Tibial nerve (tissue), 4 donors: ENCODE data around the gene NENF. TPM values are rescaled to one million over a fixed set of nuclear protein-coding genes. Genes with fewer than 3 reads are reported as not detected.
"Not testable (repeated sequence)": the region's sequence is repeated elsewhere in the genome, so short reads cannot be mapped to it uniquely, and the experiment has no call there.

Source experiments
- DNase-seq, 2 donors: peaks; one replicate each; pipeline ENCODE4 v3.0.0-alpha.2; 2019; ENCODE audit warnings: low spot score in 2 of 2
- H3K27ac ChIP-seq, 4 donors: fragments of 200-600 bp; sonication (generic) in 3 of 4; one replicate each; pipeline ENCODE4 v1.5.1; 2017 to 2019; ENCODE audit warnings: mild to moderate bottlenecking in 1 of 4
- H3K27me3 ChIP-seq, 2 donors: fragments of 200-600 bp; sonication (generic) in 1 of 2; one replicate each; pipeline versions ENCODE4 v1.5.1 to v1.6.0; 2017 to 2019
- H3K36me3 ChIP-seq, 3 donors: fragments of 200-600 bp; sonication (generic); one replicate each; pipeline ENCODE4 v1.5.1; 2018 to 2019
- H3K4me1 ChIP-seq, 4 donors: fragments of 200-600 bp; sonication (generic) in 3 of 4; one replicate each; pipeline ENCODE4 v1.5.1; 2017 to 2019
- H3K4me3 ChIP-seq, 4 donors: fragments of 200-600 bp; sonication (generic) in 3 of 4; one replicate each; pipeline ENCODE4 v1.5.1; 2017 to 2019; ENCODE audit warnings: mild to moderate bottlenecking in 1 of 4, moderate library complexity in 1 of 4
- H3K9me3 ChIP-seq, 4 donors: fragments of 200-600 bp; sonication (generic) in 3 of 4; one replicate each; pipeline ENCODE4 v1.5.1; 2017 to 2019
- EP300 ChIP-seq, 2 donors: sonication (generic); formaldehyde crosslinking; IDR thresholded peaks; one replicate each; pipeline ENCODE4 v1.6.1; 2017; ENCODE audit warnings: antibody characterized with exemption in 2 of 2, mild to moderate bottlenecking in 1 of 2
- POLR2A ChIP-seq, 2 donors: fragments of 450-650 bp; IDR thresholded peaks; one replicate each; pipeline ENCODE4 v1.6.1; 2017; ENCODE audit warnings: antibody characterized with exemption in 2 of 2, mild to moderate bottlenecking in 2 of 2, moderate library complexity in 2 of 2
- WGBS, 2 donors: methylation state at CpG; one replicate each; pipeline ENCODE4 v1.1.5; 2018; 5-methylcytosine and 5-hydroxymethylcytosine counted together
- total RNA-seq, 4 donors: library from RNA; depleted of rRNA; stranded (reverse); fragments of >200 nt; gene quantifications; one replicate each; pipeline ENCODE4 v1.1.0, GENCODE V29; 2016
- TF ChIP-seq, protein P1 (sequence below), 5 experiments: fragments of 200-600 bp in 3 of 5; fragments of 450-650 bp in 2 of 5; sonication (generic) in 3 of 5; IDR thresholded peaks; one replicate each; pipeline ENCODE4 v1.5.1; 2016 to 2019; ENCODE audit warnings: antibody characterized with exemption in 5 of 5, mild to moderate bottlenecking in 3 of 5, moderate library complexity in 2 of 5

NENF gene
- 100 to 1,000 TPM; 164 to 211 (median 164) TPM for total RNA-seq

DNA sequence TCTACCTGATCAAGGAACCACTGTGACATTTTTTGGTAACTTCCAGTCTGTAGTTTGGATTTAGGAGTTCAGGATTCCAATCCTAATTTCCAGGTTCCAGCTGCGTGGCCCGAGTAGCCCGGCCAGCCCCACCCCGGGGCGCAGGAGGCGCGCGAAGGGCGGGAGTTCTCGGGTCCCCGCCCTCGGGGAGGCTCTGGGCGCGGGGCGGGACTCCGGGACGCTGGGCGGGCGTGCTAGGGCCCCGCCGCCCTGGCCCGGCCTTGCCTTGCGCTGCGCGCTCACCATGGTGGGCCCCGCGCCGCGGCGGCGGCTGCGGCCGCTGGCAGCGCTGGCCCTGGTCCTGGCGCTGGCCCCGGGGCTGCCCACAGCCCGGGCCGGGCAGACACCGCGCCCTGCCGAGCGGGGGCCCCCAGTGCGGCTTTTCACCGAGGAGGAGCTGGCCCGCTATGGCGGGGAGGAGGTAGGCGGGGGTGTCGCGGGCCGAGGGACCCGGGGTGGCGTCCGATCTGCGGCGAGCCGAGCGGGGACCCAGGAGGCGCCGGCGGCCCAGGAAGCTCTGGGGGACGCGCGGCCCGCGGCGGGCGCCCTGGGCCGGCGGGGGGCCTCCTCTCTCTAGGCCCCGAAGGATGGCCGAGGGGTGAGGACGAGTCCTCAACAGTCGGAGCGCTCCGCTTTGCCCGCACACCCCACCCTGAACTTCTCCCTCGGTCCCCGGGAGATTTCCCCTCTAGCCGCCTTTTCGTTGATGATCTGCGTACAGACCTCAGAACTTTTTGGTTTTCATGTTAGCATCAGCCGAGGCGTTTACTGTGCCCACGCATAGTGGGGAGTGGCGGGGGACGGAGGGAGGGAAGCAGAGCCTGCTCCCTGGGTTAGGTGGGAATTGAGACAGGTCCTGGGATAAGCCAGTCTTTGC is at the start of gene NENF:
Gene NENF, plus strand, starts transcription at position 260 of the 916 bp plus-strand sequence. Its CDS starts 24 bp downstream, at position 284.
- Histone ChIP-seq H3K36me3 (no peaks in the 10 kb centered on the region), H3K9me3 (no peaks in the 10 kb centered on the region), H3K4me1 (peaks cover 0 to 21% (median 6%) of the 10 kb centered on the region in 4 donors), H3K27ac (peak within 1 kb of the TSS; percentile 57 to 95 (median 90)), H3K4me3 (peak within 1 kb of the TSS; percentile 51 to 94 (median 56)), H3K27me3 (no peaks in the 10 kb centered on the region)
- WGBS, 2 donors, result 0 to 1% methylated on average over 45 to 78 of the region's 86 CpGs
- peak; percentile 66 to 71 for DNase-seq
- TF ChIP-seq EP300 (IDR thresholded peaks at IDR 0.05) (peak in 1 of 2 donors; percentile 65), POLR2A (IDR thresholded peaks at IDR 0.05) (peak; percentile 86 to 93)
- TF ChIP-seq, protein P1, sequence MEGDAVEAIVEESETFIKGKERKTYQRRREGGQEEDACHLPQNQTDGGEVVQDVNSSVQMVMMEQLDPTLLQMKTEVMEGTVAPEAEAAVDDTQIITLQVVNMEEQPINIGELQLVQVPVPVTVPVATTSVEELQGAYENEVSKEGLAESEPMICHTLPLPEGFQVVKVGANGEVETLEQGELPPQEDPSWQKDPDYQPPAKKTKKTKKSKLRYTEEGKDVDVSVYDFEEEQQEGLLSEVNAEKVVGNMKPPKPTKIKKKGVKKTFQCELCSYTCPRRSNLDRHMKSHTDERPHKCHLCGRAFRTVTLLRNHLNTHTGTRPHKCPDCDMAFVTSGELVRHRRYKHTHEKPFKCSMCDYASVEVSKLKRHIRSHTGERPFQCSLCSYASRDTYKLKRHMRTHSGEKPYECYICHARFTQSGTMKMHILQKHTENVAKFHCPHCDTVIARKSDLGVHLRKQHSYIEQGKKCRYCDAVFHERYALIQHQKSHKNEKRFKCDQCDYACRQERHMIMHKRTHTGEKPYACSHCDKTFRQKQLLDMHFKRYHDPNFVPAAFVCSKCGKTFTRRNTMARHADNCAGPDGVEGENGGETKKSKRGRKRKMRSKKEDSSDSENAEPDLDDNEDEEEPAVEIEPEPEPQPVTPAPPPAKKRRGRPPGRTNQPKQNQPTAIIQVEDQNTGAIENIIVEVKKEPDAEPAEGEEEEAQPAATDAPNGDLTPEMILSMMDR (IDR thresholded peaks at IDR 0.05), result peak in 1 of 5 experiments; percentile 10

DNA sequence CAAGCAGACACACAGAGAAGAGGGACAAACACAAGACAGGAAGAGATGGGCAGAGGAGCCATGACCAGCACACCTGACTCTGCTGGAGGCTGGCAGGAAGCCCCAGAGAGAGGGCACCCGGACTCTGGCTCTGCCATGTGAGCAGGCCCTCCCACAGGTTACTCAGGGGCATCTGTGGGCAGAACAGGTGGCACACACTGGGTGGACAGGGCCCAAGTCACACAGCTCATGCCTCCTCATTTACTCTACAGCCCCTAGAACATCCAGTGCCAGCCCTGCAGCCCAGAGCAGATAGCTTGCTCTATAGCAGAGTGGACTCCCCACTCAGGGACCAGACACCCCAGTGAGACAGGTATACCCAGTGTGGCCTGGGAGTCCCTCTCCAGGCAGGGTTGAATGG is 46.7 kb upstream of the NENF start:
- no peaks in the 10 kb centered on the region for H3K4me1 ChIP-seq
- H3K27ac ChIP-seq, result no peak overlapping the region
- peaks cover 0 to 11% (median 0%) of the 10 kb centered on the region in 4 donors for H3K9me3 ChIP-seq
- H3K4me3 ChIP-seq, result no peak overlapping the region
- WGBS, 2 donors, result 75 to 86% methylated on average over 1 of the region's 1 CpG
- TF ChIP-seq, protein P1 (IDR thresholded peaks at IDR 0.05), result no peak
- TF ChIP-seq EP300 (IDR thresholded peaks at IDR 0.05), result no peak
- no peak for DNase-seq
- no peaks in the 10 kb centered on the region for H3K27me3 ChIP-seq
- H3K36me3 ChIP-seq, result peaks cover 0 to 61% (median 0%) of the 10 kb centered on the region in 3 donors

DNA sequence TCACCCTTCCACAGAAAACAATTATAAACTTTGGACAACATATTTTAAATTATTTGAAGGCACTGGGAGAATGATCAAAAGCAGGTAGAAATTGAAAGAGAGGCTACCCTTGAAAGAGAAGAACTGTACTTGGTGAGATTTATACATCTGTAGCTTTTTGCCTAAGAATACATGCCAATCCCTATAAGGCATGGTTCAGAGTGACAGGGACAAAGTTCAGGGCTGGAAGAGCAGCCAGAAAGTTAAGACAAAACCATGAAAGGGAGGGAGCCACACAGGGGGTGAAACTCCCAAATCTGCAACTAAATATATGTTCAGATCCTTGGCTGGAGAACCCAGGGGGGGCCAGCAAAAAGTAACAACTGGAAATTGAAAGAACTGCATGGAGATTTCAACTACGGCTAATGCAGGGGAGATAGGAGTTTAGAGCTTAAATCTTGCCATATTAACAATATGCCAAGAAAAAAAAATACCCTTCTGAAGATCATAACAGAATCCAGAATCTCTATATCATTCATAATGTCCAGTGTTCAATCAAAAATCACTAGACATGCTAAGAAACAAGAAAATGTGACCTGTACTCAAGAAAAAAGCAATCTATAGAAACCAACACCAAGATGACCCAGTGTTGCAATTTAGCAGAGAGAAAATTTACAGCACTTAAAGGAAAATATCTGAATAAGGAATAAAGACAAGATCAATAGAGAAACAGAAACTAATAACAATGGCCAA is 43.6 kb upstream of the NENF start:
- Histone ChIP-seq H3K9me3 (peaks cover 0 to 16% (median 0%) of the 10 kb centered on the region in 4 donors), H3K4me1 (no peaks in the 10 kb centered on the region), H3K4me3 (no peak overlapping the region), H3K27ac (no peak overlapping the region), H3K36me3 (peaks cover 0 to 49% (median 0%) of the 10 kb centered on the region in 3 donors), H3K27me3 (no peaks in the 10 kb centered on the region)
- no peak for DNase-seq
- whole genome bisulfite sequencing, 2 donors, result 100% methylated on average over 1 of the region's 1 CpG
- TF ChIP-seq EP300 (IDR thresholded peaks at IDR 0.05), result no peak
- TF ChIP-seq POLR2A (IDR thresholded peaks at IDR 0.05), result no peak
- TF ChIP-seq, protein P1 (IDR thresholded peaks at IDR 0.05), result no peak

DNA sequence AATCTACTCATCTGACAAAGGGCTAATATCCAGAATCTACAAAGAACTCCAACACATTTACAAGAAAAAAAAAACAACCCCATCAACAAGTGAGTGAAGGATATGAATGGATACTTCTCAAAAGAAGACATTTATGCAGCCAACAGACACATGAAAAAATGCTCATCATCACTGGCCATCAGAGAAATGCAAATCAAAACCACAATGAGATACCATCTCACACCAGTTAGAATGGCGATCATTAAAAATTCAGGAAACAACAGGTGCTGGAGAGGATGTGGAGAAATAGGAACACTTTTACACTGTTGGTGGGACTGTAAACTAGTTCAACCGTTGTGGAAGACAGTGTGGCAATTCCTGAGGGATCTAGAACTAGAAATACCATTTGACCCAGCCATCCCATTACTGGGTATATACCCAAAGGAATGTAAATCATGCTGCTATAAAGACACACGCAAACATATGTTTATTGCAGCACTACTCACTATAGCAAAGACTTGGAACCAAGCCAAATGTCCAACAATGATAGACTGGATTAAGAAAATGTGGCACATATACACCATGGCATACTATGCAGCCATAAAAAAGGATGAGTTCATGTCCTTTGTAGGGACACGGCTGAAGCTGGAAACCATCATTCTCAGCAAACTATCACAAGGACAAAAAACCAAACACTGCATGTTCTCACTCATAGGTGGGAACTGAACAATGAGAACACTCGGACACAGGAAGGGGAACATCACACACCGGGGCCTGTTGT is 36.9 kb upstream of the NENF start:
- H3K9me3 ChIP-seq, result peaks cover 0 to 28% (median 6%) of the 10 kb centered on the region in 4 donors
- H3K4me3 ChIP-seq, H3K27ac ChIP-seq, DNase-seq, H3K27me3 ChIP-seq, H3K4me1 ChIP-seq: not testable (repeated sequence)
- H3K36me3 ChIP-seq, result peaks cover 0 to 18% (median 0%) of the 10 kb centered on the region in 3 donors
- 97 to 98% methylated on average over 6 of the region's 6 CpGs for WGBS, 2 donors

DNA sequence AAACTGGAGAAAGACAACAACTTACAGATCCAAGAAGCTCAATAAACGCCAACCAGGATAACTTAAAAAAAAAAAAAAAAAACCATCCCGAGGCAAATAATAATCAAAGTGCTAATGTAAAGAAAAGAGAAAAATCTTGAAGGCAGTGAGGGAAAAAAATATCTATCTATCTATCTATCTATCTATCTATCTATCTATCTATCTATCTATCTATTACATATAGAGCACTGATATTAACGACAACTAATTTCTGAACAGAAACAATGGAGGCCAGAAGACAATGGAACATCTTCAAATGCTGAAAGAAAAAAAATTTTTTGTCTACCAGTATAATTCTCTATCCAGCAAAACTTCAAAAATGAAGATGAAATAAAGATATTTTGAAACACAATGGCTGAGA is 36.1 kb upstream of the NENF start:
- WGBS, 2 donors, result 94% methylated on average over 3 of the region's 3 CpGs

More for the DNA sequence above, 36.1 kb upstream of the NENF start:
- Histone ChIP-seq H3K4me3 (no peak overlapping the region), H3K9me3 (peaks cover 0 to 24% (median 6%) of the 10 kb centered on the region in 4 donors), H3K27ac (no peak overlapping the region), H3K36me3 (peaks cover 0 to 14% (median 0%) of the 10 kb centered on the region in 3 donors), H3K4me1 (no peaks in the 10 kb centered on the region), H3K27me3 (no peaks in the 10 kb centered on the region)
- TF ChIP-seq, protein P1 (IDR thresholded peaks at IDR 0.05), result no peak
- TF ChIP-seq POLR2A (IDR thresholded peaks at IDR 0.05) (no peak), EP300 (IDR thresholded peaks at IDR 0.05) (no peak)
- DNase-seq, result no peak
